ENCODE results near the gene PIK3C3. TPM values are rescaled to one million over a fixed set of nuclear protein-coding genes. Genes with fewer than 3 reads are reported as not detected.

Gene PIK3C3
- total and polyA plus RNA-seq, 9 of the 15 experiments (the other 6 are each of a cell fraction or from before 2014, with no cell fraction given) = 27.0 to 101 (median 42.9) TPM

GRCh38 chr18:42086288-42086687, 131.3 kb downstream of the PIK3C3 start:
- no TSS peak for BruUV-seq (replicated peaks)
- Histone ChIP-seq H3K27me3 (ENCODE audit: control insufficient read depth in 2 of 2, insufficient read depth in 2 of 2, low read length in 2 of 2) (no peaks in the 10 kb centered on the region), H3K9me1 (ENCODE audit: control insufficient read depth, insufficient read depth, low read length) (no peaks in the 10 kb centered on the region), H3K79me2 (ENCODE audit: control insufficient read depth, insufficient read depth, low read length) (no peaks in the 10 kb centered on the region), H3K9me3 (replicated peaks; ENCODE audit: control insufficient read depth, insufficient read depth, low read depth, low read length) (no peaks in the 10 kb centered on the region), H3K36me3 (ENCODE audit: control insufficient read depth, insufficient read depth, low read length) (no peaks in the 10 kb centered on the region), H3K9ac (ENCODE audit: insufficient read depth in 1 of 2, low read depth in 2 of 2, low read length in 2 of 2) (no peak overlapping the region), H3K4me1 (replicated peaks in 1 of 2; ENCODE audit: control insufficient read depth in 2 of 2, insufficient read depth in 2 of 2, low read length in 2 of 2) (no peaks in the 10 kb centered on the region), H4K20me1 (replicated peaks; ENCODE audit: control insufficient read depth, insufficient read depth, low read length) (no peaks in the 10 kb centered on the region), H3K27ac (ENCODE audit: extremely low read depth, low read depth, low read length) (no peak overlapping the region), H3K4me3 (no peak overlapping the region), H3K4me2 (ENCODE audit: insufficient read depth, low read length) (no peak overlapping the region), H2AFZ (ENCODE audit: low read depth, low read length) (no peak overlapping the region)
- intact Hi-C loops (cut with micrococcal nuclease) = no loop called here
- TF ChIP-seq ZNF311 (CRISPR knock-in tag; IDR thresholded peaks at IDR 0.05) (0 out of 2 replicates have a peak, but pooled peaks have one; percentile 19), NFYB (IDR thresholded peaks at IDR 0.05; ENCODE audit: extremely low read depth, insufficient read length) (no peak), ZNF740 (CRISPR knock-in tag; IDR thresholded peaks at IDR 0.05) (no peak), ZNF740 (tag; IDR thresholded peaks at IDR 0.05) (0 out of 4 replicates have a peak, but pooled peaks of 1 of the 2 experiments have one; percentile 43), ZSCAN32 (CRISPR knock-in tag; IDR thresholded peaks at IDR 0.05) (no peak), CHD1 (IDR thresholded peaks at IDR 0.05; ENCODE audit: low read length) (no peak)
- WGBS (ENCODE audit: insufficient coverage, low coverage, missing lambda C conversion rate) = 21% methylated on average over 3 of the region's 4 CpGs
- CTCF ChIA-PET (ENCODE audit: low intra/inter-chr PET ratio) = no interaction called here
- DNase-seq (ENCODE audit: extremely low read depth in 1 of 4, low spot score in 3 of 4) (no peak), FAIRE-seq (no peak), ATAC-seq (no peak)
- in situ Hi-C loops (cut with MboI) = no loop called here
- POLR2A ChIA-PET = no interaction called here
